GM12875 (cell line): Measurements from ENCODE around the gene FFAR3.
A peak's percentile ranks its signal among the peaks of the same experiment; 100 is the strongest.
"Not testable (repeated sequence)": the region's sequence is repeated elsewhere in the genome, so short reads cannot be mapped to it uniquely, and the experiment has no call there.

Experiments
- H3K4me3 ChIP-seq: one replicate; pipeline ENCODE4 v1.5.1; 2011; ENCODE audit warnings: low read depth, low read length, control low read depth
- TF ChIP-seq, protein P1 (sequence below): IDR thresholded peaks from 2 replicates; pipeline ENCODE4 v1.5.1; 2011; ENCODE audit warnings: low read depth, mild to moderate bottlenecking, control low read depth, inconsistent platforms, low read length, moderate library complexity, borderline replicate concordance; ENCODE audit not compliant: insufficient read depth

Gene FFAR3

DNA sequence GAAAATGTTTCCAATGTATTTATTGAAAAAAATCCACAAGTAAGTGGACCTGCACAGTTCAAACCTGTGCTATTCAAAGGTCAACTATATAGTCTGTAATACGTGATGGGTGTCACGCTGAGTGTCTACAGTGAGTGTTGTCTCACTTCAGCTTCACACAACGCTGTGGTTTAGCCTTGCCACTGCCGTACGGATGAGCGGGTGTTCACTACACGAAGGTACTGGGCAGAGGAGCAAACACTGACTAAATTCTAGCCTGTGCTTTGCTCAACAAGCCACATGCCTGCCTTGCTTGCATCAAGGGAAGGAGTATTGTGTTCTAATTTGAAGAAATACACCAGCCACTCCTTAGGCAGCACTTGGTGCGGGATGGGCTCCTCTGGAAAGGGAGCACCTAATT is 3.4 kb upstream of the FFAR3 start:
- H3K4me3 ChIP-seq: no peak overlapping the region
- TF ChIP-seq, protein P1, sequence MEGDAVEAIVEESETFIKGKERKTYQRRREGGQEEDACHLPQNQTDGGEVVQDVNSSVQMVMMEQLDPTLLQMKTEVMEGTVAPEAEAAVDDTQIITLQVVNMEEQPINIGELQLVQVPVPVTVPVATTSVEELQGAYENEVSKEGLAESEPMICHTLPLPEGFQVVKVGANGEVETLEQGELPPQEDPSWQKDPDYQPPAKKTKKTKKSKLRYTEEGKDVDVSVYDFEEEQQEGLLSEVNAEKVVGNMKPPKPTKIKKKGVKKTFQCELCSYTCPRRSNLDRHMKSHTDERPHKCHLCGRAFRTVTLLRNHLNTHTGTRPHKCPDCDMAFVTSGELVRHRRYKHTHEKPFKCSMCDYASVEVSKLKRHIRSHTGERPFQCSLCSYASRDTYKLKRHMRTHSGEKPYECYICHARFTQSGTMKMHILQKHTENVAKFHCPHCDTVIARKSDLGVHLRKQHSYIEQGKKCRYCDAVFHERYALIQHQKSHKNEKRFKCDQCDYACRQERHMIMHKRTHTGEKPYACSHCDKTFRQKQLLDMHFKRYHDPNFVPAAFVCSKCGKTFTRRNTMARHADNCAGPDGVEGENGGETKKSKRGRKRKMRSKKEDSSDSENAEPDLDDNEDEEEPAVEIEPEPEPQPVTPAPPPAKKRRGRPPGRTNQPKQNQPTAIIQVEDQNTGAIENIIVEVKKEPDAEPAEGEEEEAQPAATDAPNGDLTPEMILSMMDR: no peak

DNA sequence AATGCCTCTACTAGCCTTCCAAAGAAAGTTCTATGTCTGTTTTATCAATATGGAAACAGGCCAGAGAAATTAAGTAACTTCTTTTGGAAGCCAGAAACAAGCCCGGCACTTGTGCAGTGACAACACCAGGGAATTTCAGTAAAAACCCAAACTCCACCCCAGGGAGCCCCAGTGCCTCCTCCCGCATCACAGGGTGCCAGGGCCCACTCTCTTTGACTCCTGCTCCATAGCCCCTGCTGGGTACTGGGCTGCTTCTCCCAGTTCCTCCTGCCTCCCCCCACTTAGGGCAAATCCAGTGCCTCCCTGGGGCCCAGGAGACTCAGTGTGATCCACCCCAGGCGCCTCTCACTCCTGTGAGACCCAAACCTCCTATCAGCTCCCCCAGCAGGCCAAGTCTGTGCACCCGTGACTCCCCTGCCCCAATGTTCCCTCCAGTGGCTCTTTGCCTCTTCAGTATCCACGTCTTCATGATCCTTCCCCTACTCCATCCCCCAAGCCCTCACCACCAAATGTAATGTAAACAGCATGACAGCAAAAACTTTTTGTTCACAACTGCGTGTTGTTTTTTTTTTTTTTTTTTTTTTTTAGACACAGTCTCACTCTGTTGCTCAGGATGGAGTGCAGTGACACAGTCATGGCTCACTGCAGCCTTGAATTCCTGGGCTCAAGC is 2.3 kb upstream of the FFAR3 start:
- TF ChIP-seq, protein P1: no peak

DNA sequence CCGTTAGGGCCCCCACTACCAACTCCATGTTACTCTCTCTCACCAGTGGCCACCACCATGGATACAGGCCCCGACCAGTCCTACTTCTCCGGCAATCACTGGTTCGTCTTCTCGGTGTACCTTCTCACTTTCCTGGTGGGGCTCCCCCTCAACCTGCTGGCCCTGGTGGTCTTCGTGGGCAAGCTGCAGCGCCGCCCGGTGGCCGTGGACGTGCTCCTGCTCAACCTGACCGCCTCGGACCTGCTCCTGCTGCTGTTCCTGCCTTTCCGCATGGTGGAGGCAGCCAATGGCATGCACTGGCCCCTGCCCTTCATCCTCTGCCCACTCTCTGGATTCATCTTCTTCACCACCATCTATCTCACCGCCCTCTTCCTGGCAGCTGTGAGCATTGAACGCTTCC is 574 bp downstream of the FFAR3 start:
- TF ChIP-seq, protein P1: 0 out of 2 replicates have a peak, but pooled peaks have one; percentile 2
- not testable (repeated sequence) for H3K4me3 ChIP-seq

More for the DNA sequence above, 2.3 kb upstream of the FFAR3 start:
- H3K4me3 ChIP-seq: no peak overlapping the region

DNA sequence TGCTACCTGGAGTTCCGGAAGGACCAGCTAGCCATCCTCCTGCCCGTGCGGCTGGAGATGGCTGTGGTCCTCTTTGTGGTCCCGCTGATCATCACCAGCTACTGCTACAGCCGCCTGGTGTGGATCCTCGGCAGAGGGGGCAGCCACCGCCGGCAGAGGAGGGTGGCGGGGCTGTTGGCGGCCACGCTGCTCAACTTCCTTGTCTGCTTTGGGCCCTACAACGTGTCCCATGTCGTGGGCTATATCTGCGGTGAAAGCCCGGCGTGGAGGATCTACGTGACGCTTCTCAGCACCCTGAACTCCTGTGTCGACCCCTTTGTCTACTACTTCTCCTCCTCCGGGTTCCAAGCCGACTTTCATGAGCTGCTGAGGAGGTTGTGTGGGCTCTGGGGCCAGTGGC is 1.1 kb downstream of the FFAR3 start:
- H3K4me3 ChIP-seq: not testable (repeated sequence)

- not testable (repeated sequence) for H3K4me3 ChIP-seq
Measured at GRCh38 chr19:35360081-35360480, 1.8 kb downstream of the FFAR3 start.

- H3K4me3 ChIP-seq: no peak overlapping the region
- TF ChIP-seq, protein P1: no peak
Measured at GRCh38 chr19:35360880-35361420, 2.7 kb downstream of the FFAR3 start.

DNA sequence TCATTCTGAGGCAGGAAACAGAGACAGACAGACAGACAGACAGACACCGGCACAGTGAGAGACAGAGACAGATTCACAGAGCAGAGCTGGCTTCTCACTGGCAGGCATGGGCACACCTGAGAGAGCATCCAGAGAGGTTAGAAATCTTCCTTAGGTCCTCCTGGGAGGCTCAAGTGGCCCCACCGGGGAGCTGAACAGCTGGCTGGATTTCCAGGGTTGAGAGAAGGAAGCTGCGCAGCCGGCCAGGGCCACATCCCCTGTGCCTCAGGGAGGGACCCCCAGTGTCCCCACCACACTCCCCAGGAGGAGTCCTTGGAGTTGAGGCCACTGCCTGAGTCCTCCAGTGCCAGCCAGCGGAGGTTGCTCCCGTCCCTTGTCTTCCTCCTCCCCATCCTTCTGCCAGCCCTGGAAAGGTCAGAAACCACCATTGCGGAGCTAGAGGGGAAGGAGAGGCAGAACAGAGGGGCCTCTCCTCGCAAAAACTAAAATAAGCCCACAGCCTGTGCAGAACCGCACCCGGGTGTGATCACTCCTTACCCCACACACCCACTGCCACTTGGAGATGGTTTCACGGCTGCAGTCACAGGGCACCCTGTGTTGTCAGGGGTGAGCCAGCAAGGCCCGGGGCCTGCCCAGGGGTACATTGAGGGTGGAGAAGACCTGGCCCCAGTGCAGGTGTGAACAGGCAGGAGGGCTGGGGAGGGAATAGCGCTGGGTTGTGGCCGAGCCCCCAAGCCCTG is 4.2 kb downstream of the FFAR3 start:
- H3K4me3 ChIP-seq: no peak overlapping the region
- TF ChIP-seq, protein P1: no peak

DNA sequence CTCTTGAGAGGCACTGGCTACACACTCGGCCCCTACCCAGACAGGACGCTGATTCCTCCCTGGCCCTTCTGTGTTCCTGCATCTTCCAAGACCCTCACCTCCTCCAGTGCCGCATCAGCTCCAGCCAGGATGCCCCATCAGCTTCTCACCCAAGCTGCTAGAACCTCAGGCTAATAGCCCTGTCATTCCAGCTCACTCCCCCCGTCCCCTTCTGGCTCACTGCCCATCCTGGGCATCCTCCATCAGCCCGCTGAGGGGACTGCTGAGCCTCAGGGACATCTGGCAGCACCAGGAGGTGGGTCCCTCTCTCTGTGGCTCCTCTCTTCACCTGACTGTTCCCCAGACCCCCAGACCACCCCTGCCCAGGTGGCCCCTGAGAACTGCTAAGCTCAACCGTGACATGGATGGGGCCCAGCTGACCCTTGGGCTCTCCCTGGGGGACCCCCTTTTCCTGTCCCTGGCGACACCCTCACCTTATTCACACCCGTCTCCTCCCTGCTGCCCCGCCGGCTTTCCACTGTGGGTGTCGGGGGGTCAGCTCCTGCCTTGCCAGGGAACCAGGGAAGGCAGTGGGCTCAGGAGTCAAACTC is 4.8 kb downstream of the FFAR3 start:
- no peak overlapping the region for H3K4me3 ChIP-seq
- TF ChIP-seq, protein P1: no peak
